ENCODE results near the gene HTR1D. TPM values are rescaled to one million over a fixed set of nuclear protein-coding genes. Genes with fewer than 3 reads are reported as not detected.
A peak's percentile ranks its signal among the peaks of the same experiment; 100 is the strongest.
"Not testable (repeated sequence)": the region's sequence is repeated elsewhere in the genome, so short reads cannot be mapped to it uniquely, and the experiment has no call there.

The HTR1D gene
- total RNA-seq, 1 donor from 2014 or later: 2.1 TPM

- H3K4me1 Mint-ChIP-seq (ENCODE audit: low read depth): no peaks in the 10 kb centered on the region
- no peak overlapping the region for H3K4me3 Mint-ChIP-seq (ENCODE audit: unreplicated experiment)
- H3K36me3 Mint-ChIP-seq (ENCODE audit: low read depth): no peaks in the 10 kb centered on the region
- no peak overlapping the region for H3K27ac Mint-ChIP-seq (ENCODE audit: unreplicated experiment)
- no peaks in the 10 kb centered on the region for H3K27me3 Mint-ChIP-seq (ENCODE audit: low read depth)
- H3K9me3 Mint-ChIP-seq (ENCODE audit: low read depth): no peaks in the 10 kb centered on the region
- no peak for DNase-seq (ENCODE audit: low spot score)
- TF ChIP-seq CTCF (IDR thresholded peaks at IDR 0.05): no peak
Observed at GRCh38 chr1:23239638-23240295, 22.5 kb upstream of the HTR1D start.

- DNase-seq (ENCODE audit: low spot score): no peak
- Mint-ChIP-seq H3K9me3 (ENCODE audit: low read depth) (no peaks in the 10 kb centered on the region), H3K36me3 (ENCODE audit: low read depth) (no peaks in the 10 kb centered on the region), H3K4me1 (ENCODE audit: low read depth) (no peaks in the 10 kb centered on the region), H3K27me3 (ENCODE audit: low read depth) (no peaks in the 10 kb centered on the region), H3K27ac (ENCODE audit: unreplicated experiment) (no peak overlapping the region), H3K4me3 (ENCODE audit: unreplicated experiment) (no peak overlapping the region)
- no peak for TF ChIP-seq CTCF (IDR thresholded peaks at IDR 0.05)
Observed at GRCh38 chr1:23238565-23238964, 21.3 kb upstream of the HTR1D start.

GRCh38 chr1:23237508-23237907 lies 20.2 kb upstream of the HTR1D start:
- TF ChIP-seq CTCF (IDR thresholded peaks at IDR 0.05): no peak
- no peaks in the 10 kb centered on the region for H3K27me3 Mint-ChIP-seq (ENCODE audit: low read depth)
- H3K27ac Mint-ChIP-seq (ENCODE audit: unreplicated experiment): no peak overlapping the region
- no peak overlapping the region for H3K4me3 Mint-ChIP-seq (ENCODE audit: unreplicated experiment)
- no peaks in the 10 kb centered on the region for H3K36me3 Mint-ChIP-seq (ENCODE audit: low read depth)
- no peak for DNase-seq (ENCODE audit: low spot score)
- no peaks in the 10 kb centered on the region for H3K4me1 Mint-ChIP-seq (ENCODE audit: low read depth)
- H3K9me3 Mint-ChIP-seq (ENCODE audit: low read depth): no peaks in the 10 kb centered on the region

GRCh38 chr1:23227806-23228205 lies 10.5 kb upstream of the HTR1D start:
- H3K9me3 Mint-ChIP-seq (ENCODE audit: low read depth): peaks cover 3% of the 10 kb centered on the region
- no peak for TF ChIP-seq CTCF (IDR thresholded peaks at IDR 0.05)
- no peak overlapping the region for H3K27ac Mint-ChIP-seq (ENCODE audit: unreplicated experiment)
- H3K36me3 Mint-ChIP-seq (ENCODE audit: low read depth): no peaks in the 10 kb centered on the region
- peaks cover 15% of the 10 kb centered on the region for H3K4me1 Mint-ChIP-seq (ENCODE audit: low read depth)
- no peak overlapping the region for H3K4me3 Mint-ChIP-seq (ENCODE audit: unreplicated experiment)
- H3K27me3 Mint-ChIP-seq (ENCODE audit: low read depth): no peaks in the 10 kb centered on the region
- no peak for DNase-seq (ENCODE audit: low spot score)

GRCh38 chr1:23224739-23225648 lies 7.7 kb upstream of the HTR1D start:
- Mint-ChIP-seq H3K9me3 (ENCODE audit: low read depth) (peaks cover 3% of the 10 kb centered on the region), H3K27ac (ENCODE audit: unreplicated experiment) (peak overlapping the region; percentile 45), H3K4me1 (ENCODE audit: low read depth) (peaks cover 20% of the 10 kb centered on the region), H3K4me3 (ENCODE audit: unreplicated experiment) (no peak overlapping the region), H3K27me3 (ENCODE audit: low read depth) (no peaks in the 10 kb centered on the region), H3K36me3 (ENCODE audit: low read depth) (no peaks in the 10 kb centered on the region)
- no peak for DNase-seq (ENCODE audit: low spot score)
- TF ChIP-seq CTCF (IDR thresholded peaks at IDR 0.05): no peak

GRCh38 chr1:23223963-23224362 lies 6.7 kb upstream of the HTR1D start:
- not testable (repeated sequence) for H3K27ac Mint-ChIP-seq (ENCODE audit: unreplicated experiment); H3K4me3 Mint-ChIP-seq (ENCODE audit: unreplicated experiment); H3K36me3 Mint-ChIP-seq (ENCODE audit: low read depth); H3K9me3 Mint-ChIP-seq (ENCODE audit: low read depth); H3K27me3 Mint-ChIP-seq (ENCODE audit: low read depth); DNase-seq (ENCODE audit: low spot score)
- peaks cover 20% of the 10 kb centered on the region for H3K4me1 Mint-ChIP-seq (ENCODE audit: low read depth)

GRCh38 chr1:23223490-23223951 lies 6.2 kb upstream of the HTR1D start:
- not testable (repeated sequence) for DNase-seq (ENCODE audit: low spot score); H3K4me3 Mint-ChIP-seq (ENCODE audit: unreplicated experiment); H3K36me3 Mint-ChIP-seq (ENCODE audit: low read depth); H3K27me3 Mint-ChIP-seq (ENCODE audit: low read depth); H3K9me3 Mint-ChIP-seq (ENCODE audit: low read depth); H3K27ac Mint-ChIP-seq (ENCODE audit: unreplicated experiment)
- peaks cover 20% of the 10 kb centered on the region for H3K4me1 Mint-ChIP-seq (ENCODE audit: low read depth)
